HG02852 (cell line): ENCODE measurements around the gene WAPL.
"Not testable (repeated sequence)": the region's sequence is repeated elsewhere in the genome, so short reads cannot be mapped to it uniquely, and the experiment has no call there.

ENCODE experiments used
- ATAC-seq: cut with Tn5 transposase; IDR thresholded peaks from one replicate; pipeline ENCODE4 v1.9.1; 2021; ENCODE audit warnings: mild to moderate bottlenecking, moderate library complexity; ENCODE audit not compliant: unreplicated experiment

Gene WAPL

GRCh38 chr10:86391236-86391840 is 130.3 kb downstream of the WAPL start:
- no peak for ATAC-seq

GRCh38 chr10:86390337-86391120 is 131.1 kb downstream of the WAPL start:
- no peak for ATAC-seq

GRCh38 chr10:86389441-86390193 is 132.0 kb downstream of the WAPL start:
- peak; percentile 72 for ATAC-seq

- not testable (repeated sequence) for ATAC-seq
Observed at GRCh38 chr10:86389109-86389440, 132.5 kb downstream of the WAPL start.

DNA sequence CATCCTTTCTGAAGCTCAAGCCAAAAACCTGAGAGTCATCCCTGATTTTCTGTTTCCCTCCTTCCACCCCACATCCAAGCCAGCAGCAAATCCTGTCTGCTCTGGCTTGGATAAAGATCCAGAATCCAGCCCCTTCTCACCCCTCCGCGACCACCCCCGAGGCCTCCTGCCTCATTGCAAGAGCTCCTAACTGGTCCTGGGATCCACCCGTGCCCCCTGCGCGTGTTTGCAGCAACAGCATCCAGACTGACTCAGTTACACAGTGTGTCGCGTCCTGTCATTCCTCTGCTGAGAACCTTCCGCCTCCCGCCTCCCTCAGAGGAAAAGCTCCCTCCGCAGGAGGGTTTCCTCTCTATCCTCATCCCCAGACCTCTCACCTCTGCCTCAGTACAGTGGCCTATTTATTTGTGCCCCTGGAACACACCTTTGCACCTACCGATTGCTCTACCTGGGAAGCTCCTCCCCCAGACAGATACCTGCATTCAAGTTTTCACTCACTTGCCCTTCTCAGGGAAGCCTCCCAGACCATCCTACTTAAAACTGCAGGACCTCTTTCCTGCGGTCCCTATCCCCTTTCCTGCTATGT is 133.4 kb downstream of the WAPL start:
- ATAC-seq, result no peak

- ATAC-seq, result no peak
Observed at GRCh38 chr10:86387178-86387794, 134.3 kb downstream of the WAPL start.

GRCh38 chr10:86385806-86386205 is 135.8 kb downstream of the WAPL start:
- no peak for ATAC-seq
